Measurements from ENCODE around the gene SHC3.

The SHC3 gene

GRCh38 chr9:88980740-88981203 lies 197.8 kb downstream of the SHC3 start:
- Histone ChIP-seq H3K4me1 (ENCODE audit: control insufficient read depth, insufficient read depth, low read length) (no peaks in the 10 kb centered on the region), H3K27me3 (ENCODE audit: control insufficient read depth, insufficient read depth, low read length) (no peaks in the 10 kb centered on the region), H3K9ac (ENCODE audit: low read length) (no peak overlapping the region), H3K36me3 (ENCODE audit: control insufficient read depth, insufficient read depth, low read length) (no peaks in the 10 kb centered on the region), H3K4me3 (ENCODE audit: low read depth, low read length) (no peak overlapping the region), H3K9me3 (ENCODE audit: control insufficient read depth, insufficient read depth, low read depth, low read length) (peaks cover 5% of the 10 kb centered on the region; the same call in 1 of the 2 replicates), H3K27ac (ENCODE audit: low read depth, low read length) (no peak overlapping the region)

- no peaks in the 10 kb centered on the region for H3K27me3 ChIP-seq (ENCODE audit: control insufficient read depth, insufficient read depth, low read length)
- no peaks in the 10 kb centered on the region for H3K4me1 ChIP-seq (ENCODE audit: control insufficient read depth, insufficient read depth, low read length)
- H3K27ac ChIP-seq (ENCODE audit: low read depth, low read length): no peak overlapping the region
- no peak overlapping the region for H3K9ac ChIP-seq (ENCODE audit: low read length)
- H3K4me3 ChIP-seq (ENCODE audit: low read depth, low read length): no peak overlapping the region
- no peaks in the 10 kb centered on the region for H3K36me3 ChIP-seq (ENCODE audit: control insufficient read depth, insufficient read depth, low read length)
- peaks cover 5% of the 10 kb centered on the region; the same call in 1 of the 2 replicates for H3K9me3 ChIP-seq (ENCODE audit: control insufficient read depth, insufficient read depth, low read depth, low read length)
Measured at GRCh38 chr9:88979791-88980190, 198.8 kb downstream of the SHC3 start.

GRCh38 chr9:88979021-88979420 lies 199.6 kb downstream of the SHC3 start:
- Histone ChIP-seq H3K27ac (ENCODE audit: low read depth, low read length) (no peak overlapping the region), H3K9ac (ENCODE audit: low read length) (no peak overlapping the region), H3K27me3 (ENCODE audit: control insufficient read depth, insufficient read depth, low read length) (no peaks in the 10 kb centered on the region), H3K9me3 (ENCODE audit: control insufficient read depth, insufficient read depth, low read depth, low read length) (peaks cover 5% of the 10 kb centered on the region; the same call in 1 of the 2 replicates), H3K4me1 (ENCODE audit: control insufficient read depth, insufficient read depth, low read length) (no peaks in the 10 kb centered on the region), H3K36me3 (ENCODE audit: control insufficient read depth, insufficient read depth, low read length) (no peaks in the 10 kb centered on the region), H3K4me3 (ENCODE audit: low read depth, low read length) (no peak overlapping the region)

- H3K27ac ChIP-seq (ENCODE audit: low read depth, low read length): no peak overlapping the region
Measured at GRCh38 chr9:88978034-88978433, 200.6 kb downstream of the SHC3 start.

GRCh38 chr9:88976890-88977257 lies 201.7 kb downstream of the SHC3 start:
- H3K27ac ChIP-seq (ENCODE audit: low read depth, low read length): no peak overlapping the region
- H3K36me3 ChIP-seq (ENCODE audit: control insufficient read depth, insufficient read depth, low read length): no peaks in the 10 kb centered on the region
- no peak overlapping the region for H3K9ac ChIP-seq (ENCODE audit: low read length)
- H3K4me1 ChIP-seq (ENCODE audit: control insufficient read depth, insufficient read depth, low read length): no peaks in the 10 kb centered on the region
- H3K4me3 ChIP-seq (ENCODE audit: low read depth, low read length): no peak overlapping the region
- no peaks in the 10 kb centered on the region for H3K27me3 ChIP-seq (ENCODE audit: control insufficient read depth, insufficient read depth, low read length)
- H3K9me3 ChIP-seq (ENCODE audit: control insufficient read depth, insufficient read depth, low read depth, low read length): peaks cover 5% of the 10 kb centered on the region; the same call in 1 of the 2 replicates

More at GRCh38 chr9:88978034-88978433, 200.6 kb downstream of the SHC3 start:
- H3K9ac ChIP-seq (ENCODE audit: low read length): no peak overlapping the region
- peaks cover 5% of the 10 kb centered on the region; the same call in 1 of the 2 replicates for H3K9me3 ChIP-seq (ENCODE audit: control insufficient read depth, insufficient read depth, low read depth, low read length)
- no peaks in the 10 kb centered on the region for H3K36me3 ChIP-seq (ENCODE audit: control insufficient read depth, insufficient read depth, low read length)
- H3K4me3 ChIP-seq (ENCODE audit: low read depth, low read length): no peak overlapping the region
- no peaks in the 10 kb centered on the region for H3K27me3 ChIP-seq (ENCODE audit: control insufficient read depth, insufficient read depth, low read length)
- no peaks in the 10 kb centered on the region for H3K4me1 ChIP-seq (ENCODE audit: control insufficient read depth, insufficient read depth, low read length)

- Histone ChIP-seq H3K4me3 (ENCODE audit: low read depth, low read length) (no peak overlapping the region), H3K4me1 (ENCODE audit: control insufficient read depth, insufficient read depth, low read length) (no peaks in the 10 kb centered on the region), H3K36me3 (ENCODE audit: control insufficient read depth, insufficient read depth, low read length) (no peaks in the 10 kb centered on the region), H3K27me3 (ENCODE audit: control insufficient read depth, insufficient read depth, low read length) (no peaks in the 10 kb centered on the region), H3K27ac (ENCODE audit: low read depth, low read length) (no peak overlapping the region), H3K9ac (ENCODE audit: low read length) (no peak overlapping the region), H3K9me3 (ENCODE audit: control insufficient read depth, insufficient read depth, low read depth, low read length) (peaks cover 5% of the 10 kb centered on the region; the same call in 1 of the 2 replicates)
Measured at GRCh38 chr9:88975966-88976889, 202.4 kb downstream of the SHC3 start.

- Histone ChIP-seq H3K36me3 (ENCODE audit: control insufficient read depth, insufficient read depth, low read length) (no peaks in the 10 kb centered on the region), H3K9me3 (ENCODE audit: control insufficient read depth, insufficient read depth, low read depth, low read length) (peaks cover under 1% of the 10 kb centered on the region; the same call in 1 of the 2 replicates), H3K4me1 (ENCODE audit: control insufficient read depth, insufficient read depth, low read length) (peaks cover 5% of the 10 kb centered on the region), H3K27ac (ENCODE audit: low read depth, low read length) (no peak overlapping the region), H3K9ac (ENCODE audit: low read length) (no peak overlapping the region), H3K27me3 (ENCODE audit: control insufficient read depth, insufficient read depth, low read length) (no peaks in the 10 kb centered on the region), H3K4me3 (ENCODE audit: low read depth, low read length) (no peak overlapping the region)
Measured at GRCh38 chr9:88974641-88975040, 204.0 kb downstream of the SHC3 start.

- Histone ChIP-seq H3K27ac (ENCODE audit: low read depth, low read length) (no peak overlapping the region), H3K27me3 (ENCODE audit: control insufficient read depth, insufficient read depth, low read length) (no peaks in the 10 kb centered on the region), H3K9ac (ENCODE audit: low read length) (no peak overlapping the region), H3K36me3 (ENCODE audit: control insufficient read depth, insufficient read depth, low read length) (no peaks in the 10 kb centered on the region), H3K4me1 (ENCODE audit: control insufficient read depth, insufficient read depth, low read length) (peaks cover 10% of the 10 kb centered on the region), H3K9me3 (ENCODE audit: control insufficient read depth, insufficient read depth, low read depth, low read length) (no peaks in the 10 kb centered on the region), H3K4me3 (ENCODE audit: low read depth, low read length) (no peak overlapping the region)
Measured at GRCh38 chr9:88973281-88974045, 205.2 kb downstream of the SHC3 start.

- no peak overlapping the region for H3K27ac ChIP-seq (ENCODE audit: low read depth, low read length)
- H3K4me3 ChIP-seq (ENCODE audit: low read depth, low read length): no peak overlapping the region
- no peaks in the 10 kb centered on the region for H3K9me3 ChIP-seq (ENCODE audit: control insufficient read depth, insufficient read depth, low read depth, low read length)
- no peak overlapping the region for H3K9ac ChIP-seq (ENCODE audit: low read length)
- peaks cover 10% of the 10 kb centered on the region for H3K4me1 ChIP-seq (ENCODE audit: control insufficient read depth, insufficient read depth, low read length)
- H3K27me3 ChIP-seq (ENCODE audit: control insufficient read depth, insufficient read depth, low read length): no peaks in the 10 kb centered on the region
- H3K36me3 ChIP-seq (ENCODE audit: control insufficient read depth, insufficient read depth, low read length): no peaks in the 10 kb centered on the region
Measured at GRCh38 chr9:88972401-88972800, 206.2 kb downstream of the SHC3 start.

- Histone ChIP-seq H3K36me3 (ENCODE audit: control insufficient read depth, insufficient read depth, low read length) (no peaks in the 10 kb centered on the region), H3K9ac (ENCODE audit: low read length) (no peak overlapping the region), H3K4me3 (ENCODE audit: low read depth, low read length) (no peak overlapping the region), H3K9me3 (ENCODE audit: control insufficient read depth, insufficient read depth, low read depth, low read length) (no peaks in the 10 kb centered on the region), H3K27ac (ENCODE audit: low read depth, low read length) (no peak overlapping the region), H3K27me3 (ENCODE audit: control insufficient read depth, insufficient read depth, low read length) (no peaks in the 10 kb centered on the region), H3K4me1 (ENCODE audit: control insufficient read depth, insufficient read depth, low read length) (peaks cover 10% of the 10 kb centered on the region)
Measured at GRCh38 chr9:88971131-88971960, 207.3 kb downstream of the SHC3 start.
